OCI-LY1 (cell line): ENCODE measurements around the gene CHAD.

Experiments used
- H2AFZ ChIP-seq: fragments of 200-600 bp; sonication (generic), shearing (Covaris generic); 2 replicates; pipeline ENCODE4 v1.6.0; 2014; ENCODE audit warnings: antibody characterized with exemption, mild to moderate bottlenecking, low read length
- H3F3A ChIP-seq: fragments of 200-600 bp; sonication (generic), shearing (Covaris generic); 2 replicates; pipeline ENCODE4 v1.6.0; 2014; ENCODE audit warnings: mild to moderate bottlenecking, antibody characterized with exemption, low read length, moderate library complexity; ENCODE audit not compliant: insufficient read depth
- H3K27ac ChIP-seq: fragments of 200-600 bp; sonication (generic); 2 replicates; pipeline ENCODE4 v1.5.1; 2014; ENCODE audit warnings: low read length, mixed run types, mild to moderate bottlenecking, low read depth; ENCODE audit not compliant: poor library complexity, severe bottlenecking
- H3K27me3 ChIP-seq: fragments of 200-600 bp; sonication (generic); 2 replicates; pipeline ENCODE4 v1.6.0; 2014; ENCODE audit warnings: antibody characterized with exemption, mild to moderate bottlenecking, low read length, moderate library complexity; ENCODE audit not compliant: insufficient read depth
- H3K36me3 ChIP-seq: fragments of 200-600 bp; sonication (generic); 2 replicates; pipeline ENCODE4 v1.6.1; 2014; ENCODE audit warnings: mild to moderate bottlenecking, antibody characterized with exemption, low read length, moderate library complexity, mixed read lengths; ENCODE audit not compliant: insufficient read depth
- H3K4me1 ChIP-seq: fragments of 200-600 bp; sonication (generic); 2 replicates; pipeline ENCODE4 v1.5.1; 2014; ENCODE audit warnings: mild to moderate bottlenecking, low read length, moderate library complexity; ENCODE audit not compliant: insufficient read depth, severe bottlenecking
- H3K4me2 ChIP-seq: fragments of 200-600 bp; sonication (generic), shearing (Covaris generic); 2 replicates; pipeline ENCODE4 v1.6.1; 2014; ENCODE audit warnings: low read length
- H3K4me3 ChIP-seq: fragments of 200-600 bp; sonication (generic); 2 replicates; pipeline ENCODE4 v1.5.1; 2014; ENCODE audit warnings: low read length, low read depth, mild to moderate bottlenecking, mixed read lengths; ENCODE audit not compliant: poor library complexity, severe bottlenecking
- H3K79me2 ChIP-seq: fragments of 200-600 bp; shearing (Covaris generic); 2 replicates; pipeline ENCODE4 v1.6.1; 2016; ENCODE audit warnings: mixed run types, low read length, mixed read lengths; ENCODE audit not compliant: insufficient read depth
- H3K9ac ChIP-seq: fragments of 200-600 bp; sonication (generic), shearing (Covaris generic); 2 replicates; pipeline ENCODE4 v1.6.1; 2014; ENCODE audit warnings: mild to moderate bottlenecking, low read length, mixed read lengths
- H3K9me2 ChIP-seq: fragments of 200-600 bp; sonication (generic), shearing (Covaris generic); 2 replicates; pipeline ENCODE4 v1.6.1; 2014; ENCODE audit warnings: low read depth, mild to moderate bottlenecking, low read length, mixed read lengths
- H3K9me3 ChIP-seq: fragments of 200-600 bp; shearing (Covaris generic); 2 replicates; pipeline ENCODE4 v1.6.1; 2014; ENCODE audit warnings: low read length, mixed read lengths
- H4K20me1 ChIP-seq: fragments of 200-600 bp; sonication (generic), shearing (Covaris generic); 2 replicates; pipeline ENCODE4 v1.6.0; 2016; ENCODE audit warnings: mild to moderate bottlenecking, low read length; ENCODE audit not compliant: insufficient read depth
- CTCF ChIP-seq: fragments of 200-600 bp; sonication (generic), shearing (Covaris generic); IDR thresholded peaks from 2 replicates; pipeline ENCODE4 v1.5.1; 2017; ENCODE audit warnings: mild to moderate bottlenecking, antibody characterized with exemption, low read length, moderate library complexity, mixed read lengths
- EZH2 ChIP-seq: fragments of 200-600 bp; sonication (generic), shearing (Covaris generic); IDR thresholded peaks from 2 replicates; pipeline ENCODE4 v1.8.0; 2017; ENCODE audit warnings: borderline replicate concordance, mixed run types, mild to moderate bottlenecking, antibody characterized with exemption, low read length, moderate library complexity, mixed read lengths

Gene CHAD

GRCh38 chr17:50471009-50471905 lies 2.6 kb upstream of the CHAD start:
- Histone ChIP-seq H3K4me3 (no peak overlapping the region), H4K20me1 (no peaks in the 10 kb centered on the region), H3K36me3 (no peaks in the 10 kb centered on the region), H3K4me2 (no peak overlapping the region), H3K9me2 (no peaks in the 10 kb centered on the region), H3F3A (no peaks in the 10 kb centered on the region), H2AFZ (no peak overlapping the region), H3K27me3 (no peaks in the 10 kb centered on the region), H3K9me3 (no peaks in the 10 kb centered on the region), H3K79me2 (no peaks in the 10 kb centered on the region), H3K27ac (no peak overlapping the region), H3K4me1 (no peaks in the 10 kb centered on the region), H3K9ac (no peak overlapping the region)
- TF ChIP-seq CTCF, result no peak
- TF ChIP-seq EZH2, result no peak

- H3K79me2 ChIP-seq, result no peaks in the 10 kb centered on the region
- H3K4me3 ChIP-seq, result no peak overlapping the region
- no peaks in the 10 kb centered on the region for H3K36me3 ChIP-seq
- H2AFZ ChIP-seq, result no peak overlapping the region
- H3K9ac ChIP-seq, result no peak overlapping the region
- H3K27ac ChIP-seq, result no peak overlapping the region
- no peak overlapping the region for H3K4me2 ChIP-seq
- TF ChIP-seq CTCF, result no peak
- no peaks in the 10 kb centered on the region for H4K20me1 ChIP-seq
- no peaks in the 10 kb centered on the region for H3F3A ChIP-seq
- no peaks in the 10 kb centered on the region for H3K9me3 ChIP-seq
- H3K4me1 ChIP-seq, result no peaks in the 10 kb centered on the region
- H3K27me3 ChIP-seq, result no peaks in the 10 kb centered on the region
- no peaks in the 10 kb centered on the region for H3K9me2 ChIP-seq
Measured at GRCh38 chr17:50470426-50470825, 1.7 kb upstream of the CHAD start.

- Histone ChIP-seq H3K4me1 (no peaks in the 10 kb centered on the region), H3F3A (no peaks in the 10 kb centered on the region), H2AFZ (no peak overlapping the region), H3K27me3 (no peaks in the 10 kb centered on the region), H3K27ac (no peak overlapping the region), H3K4me3 (no peak overlapping the region), H3K9me2 (no peaks in the 10 kb centered on the region), H3K4me2 (no peak overlapping the region), H3K9ac (no peak overlapping the region), H3K9me3 (no peaks in the 10 kb centered on the region), H4K20me1 (no peaks in the 10 kb centered on the region), H3K36me3 (no peaks in the 10 kb centered on the region), H3K79me2 (no peaks in the 10 kb centered on the region)
- no peak for TF ChIP-seq EZH2
Measured at GRCh38 chr17:50469671-50470305, 1.1 kb upstream of the CHAD start.
